Measurements from ENCODE around the gene OR2A25. TPM values are rescaled to one million over a fixed set of nuclear protein-coding genes. Genes with fewer than 3 reads are reported as not detected.

OR2A25 gene
- polyA plus RNA-seq, 2 of the 4 experiments (the other 2 are of a cell fraction), result not detected

DNA sequence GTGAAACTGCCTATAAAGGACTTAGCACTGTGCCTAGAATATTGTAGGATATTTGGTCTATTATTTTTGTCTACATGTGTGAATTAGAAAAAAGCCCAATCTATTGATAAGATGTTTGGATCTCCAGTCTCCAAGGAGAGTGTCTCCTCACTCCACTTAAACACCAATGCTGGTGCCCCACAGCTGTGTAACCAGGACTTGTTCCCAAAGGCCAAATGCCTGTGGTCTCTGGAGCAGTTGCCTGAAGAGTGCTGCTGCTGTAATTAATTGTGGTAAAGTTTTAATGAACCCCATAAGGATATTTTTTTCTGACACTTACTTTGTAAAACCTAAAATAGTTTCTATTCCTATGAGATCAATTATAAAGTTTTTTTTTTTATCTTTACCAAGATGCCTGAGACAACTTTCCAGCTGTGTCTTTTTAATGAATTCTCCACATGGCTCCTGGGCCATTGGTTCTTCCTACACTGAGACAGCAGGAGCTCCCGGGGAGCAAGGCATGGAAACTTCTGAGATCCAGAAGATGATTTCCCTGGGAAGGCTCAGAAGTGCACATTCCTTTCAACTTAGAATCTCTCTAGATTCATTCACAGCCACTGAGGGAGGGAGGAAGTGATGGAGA, 32.1 kb upstream of the OR2A25 start (continued):
- no peak for TF ChIP-seq MAZ (IDR thresholded peaks at IDR 0.05; ENCODE audit: borderline replicate concordance, low read depth, low read length)
- TF ChIP-seq, protein P1, sequence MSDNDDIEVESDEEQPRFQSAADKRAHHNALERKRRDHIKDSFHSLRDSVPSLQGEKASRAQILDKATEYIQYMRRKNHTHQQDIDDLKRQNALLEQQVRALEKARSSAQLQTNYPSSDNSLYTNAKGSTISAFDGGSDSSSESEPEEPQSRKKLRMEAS (IDR thresholded peaks at IDR 0.05), result no peak
- no peak for TF ChIP-seq CBX8 (IDR thresholded peaks at IDR 0.05)
- TF ChIP-seq CHD4 (IDR thresholded peaks at IDR 0.05; ENCODE audit: borderline replicate concordance), result no peak

DNA sequence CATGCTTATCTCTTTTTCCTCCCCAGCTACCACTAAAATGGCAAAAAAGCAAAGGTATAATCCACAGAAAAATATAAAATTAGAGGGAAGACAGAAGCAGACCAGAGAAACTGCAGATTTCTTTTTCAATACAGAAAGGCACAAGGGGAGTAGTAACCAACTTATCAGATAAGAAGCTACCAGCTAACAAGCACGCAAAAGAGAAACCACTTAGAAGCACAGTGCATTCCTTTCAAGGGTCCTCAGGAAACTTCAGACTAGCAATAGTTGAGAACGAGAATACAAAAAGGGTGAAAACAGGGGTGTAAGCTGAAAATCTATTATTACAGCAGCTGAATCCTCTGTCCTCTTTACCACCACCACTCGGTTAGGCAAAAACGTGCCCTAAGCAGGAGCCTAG, 30.7 kb upstream of the OR2A25 start:
- TF ChIP-seq MAZ (IDR thresholded peaks at IDR 0.05; ENCODE audit: borderline replicate concordance, low read depth, low read length), result no peak
- no peak for TF ChIP-seq SMC3 (IDR thresholded peaks at IDR 0.05)
- TF ChIP-seq ZC3H11A (IDR thresholded peaks at IDR 0.05), result no peak
- no peak for TF ChIP-seq RAD21 (conservative IDR thresholded peaks at IDR 0.05 in 1 of 2, IDR thresholded peaks at IDR 0.05 in 1 of 2)
- TF ChIP-seq BHLHE40 (IDR thresholded peaks at IDR 0.05; ENCODE audit: low read depth, low read length), result no peak
- TF ChIP-seq CHD2 (IDR thresholded peaks at IDR 0.05; ENCODE audit: low read length, partially characterized antibody), result no peak
- 21% methylated on average over 4 of the region's 4 CpGs for WGBS (ENCODE audit: missing lambda C conversion rate)
- H3K4me2 ChIP-seq, result no peak overlapping the region
- H3K9me3 ChIP-seq, result no peaks in the 10 kb centered on the region
- CTCF ChIA-PET, result no interaction called here
- no peaks in the 10 kb centered on the region for H3K4me1 ChIP-seq
- no peak overlapping the region for H3K4me3 ChIP-seq
- no peak for DNase-seq (ENCODE audit: low read depth in 1 of 2, low spot score in 1 of 2)
- POLR2A ChIA-PET, result no interaction called here
- no peak for FAIRE-seq
- ATAC-seq, result no peak
- no peak overlapping the region for H3K27ac ChIP-seq

DNA sequence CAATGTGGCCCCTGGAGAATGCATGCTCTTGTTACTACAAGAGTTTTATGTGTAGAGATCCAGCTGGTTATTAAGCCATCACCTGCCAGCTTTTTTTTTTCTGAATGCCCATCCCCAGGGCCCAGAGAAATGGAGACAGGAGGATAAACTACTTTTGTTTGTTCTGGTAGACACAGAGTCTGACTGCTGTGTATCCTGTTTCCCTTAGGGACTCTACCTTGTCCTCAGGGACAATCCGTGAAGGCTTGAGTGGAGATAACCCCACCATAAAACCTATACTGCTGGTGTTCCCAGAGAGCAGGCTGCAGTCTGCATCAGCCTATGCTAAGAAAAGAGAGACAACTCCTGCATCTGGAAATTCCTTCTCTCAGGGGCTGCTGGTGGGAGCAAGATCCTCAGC, 21.0 kb upstream of the OR2A25 start, which contains the start of gene OR2A5:
TSS of gene OR2A5 (plus strand) at position 301 of the 400 bp plus-strand sequence. CDS start 1,454 bp downstream, outside the sequence.
- FAIRE-seq (no peak), ATAC-seq (no peak), DNase-seq (ENCODE audit: low read depth in 1 of 2, low spot score in 1 of 2) (no peak)
- no peak within 1 kb of the TSS for H3K4me3 ChIP-seq
- TF ChIP-seq GATA3 (IDR thresholded peaks at IDR 0.05; ENCODE audit: borderline replicate concordance) (no peak), BHLHE40 (IDR thresholded peaks at IDR 0.05; ENCODE audit: low read depth, low read length) (no peak), CHD2 (IDR thresholded peaks at IDR 0.05; ENCODE audit: low read length, partially characterized antibody) (no peak), TFCP2L1 (CRISPR knock-in tag; IDR thresholded peaks at IDR 0.05) (no peak)
- TF ChIP-seq, protein P2, sequence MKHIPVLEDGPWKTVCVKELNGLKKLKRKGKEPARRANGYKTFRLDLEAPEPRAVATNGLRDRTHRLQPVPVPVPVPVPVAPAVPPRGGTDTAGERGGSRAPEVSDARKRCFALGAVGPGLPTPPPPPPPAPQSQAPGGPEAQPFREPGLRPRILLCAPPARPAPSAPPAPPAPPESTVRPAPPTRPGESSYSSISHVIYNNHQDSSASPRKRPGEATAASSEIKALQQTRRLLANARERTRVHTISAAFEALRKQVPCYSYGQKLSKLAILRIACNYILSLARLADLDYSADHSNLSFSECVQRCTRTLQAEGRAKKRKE (CRISPR knock-in tag; IDR thresholded peaks at IDR 0.05; ENCODE audit: low read depth), result no peak
- no peak within 1 kb of the TSS for H3K4me2 ChIP-seq
- no peaks in the 10 kb centered on the region; the same call in 2 of the 3 replicates for H3K9me3 ChIP-seq
- no peak within 1 kb of the TSS for H3K27ac ChIP-seq
- POLR2A ChIA-PET, result no interaction called here
- CTCF ChIA-PET, result interaction anchor here (0.6 kb wide), 1 partner anchor 1567 kb away, joined by 3 read pairs; no protein-coding TSS in a partner anchor
- H3K4me1 ChIP-seq, result no peaks in the 10 kb centered on the region
- WGBS (ENCODE audit: missing lambda C conversion rate), result 14% methylated on average over 1 of the region's 1 CpG

DNA sequence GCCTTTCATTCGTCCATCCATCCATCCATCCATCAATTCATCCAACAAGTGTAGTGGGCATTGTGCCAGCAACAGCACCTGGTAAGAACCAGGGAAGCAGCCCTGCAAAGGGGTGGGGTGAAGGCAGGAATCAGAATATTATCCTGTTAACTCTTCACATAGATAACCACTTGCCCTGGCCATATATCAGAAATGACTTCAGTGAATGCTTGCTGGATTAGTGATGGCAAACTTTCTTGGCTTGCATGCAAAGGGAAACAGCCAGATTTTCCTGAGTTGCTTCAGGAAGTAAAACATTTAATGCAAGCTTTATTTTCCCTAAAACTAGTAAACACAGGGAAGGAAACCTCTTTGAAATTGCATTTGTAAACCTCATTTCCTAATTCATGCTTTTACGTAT, 20.1 kb upstream of the OR2A25 start:
- DNase-seq (ENCODE audit: low read depth in 1 of 2, low spot score in 1 of 2) (no peak), FAIRE-seq (no peak), ATAC-seq (no peak)
- H3K27ac ChIP-seq, result no peak overlapping the region
- no peak overlapping the region for H3K4me3 ChIP-seq
- H3K4me2 ChIP-seq, result no peak overlapping the region
- no peaks in the 10 kb centered on the region; the same call in 2 of the 3 replicates for H3K9me3 ChIP-seq
- H3K4me1 ChIP-seq, result no peaks in the 10 kb centered on the region
- WGBS (ENCODE audit: missing lambda C conversion rate), result 45% methylated on average over 2 of the region's 2 CpGs
- ChIA-PET CTCF (no interaction called here), POLR2A (no interaction called here)
- TF ChIP-seq RFX5 (IDR thresholded peaks at IDR 0.05), result no peak
- no peak for TF ChIP-seq NPAS2 (CRISPR knock-in tag; IDR thresholded peaks at IDR 0.05; ENCODE audit: borderline replicate concordance)
- no peak for TF ChIP-seq MAZ (IDR thresholded peaks at IDR 0.05; ENCODE audit: borderline replicate concordance, low read depth, low read length)
- TF ChIP-seq, protein P3, sequence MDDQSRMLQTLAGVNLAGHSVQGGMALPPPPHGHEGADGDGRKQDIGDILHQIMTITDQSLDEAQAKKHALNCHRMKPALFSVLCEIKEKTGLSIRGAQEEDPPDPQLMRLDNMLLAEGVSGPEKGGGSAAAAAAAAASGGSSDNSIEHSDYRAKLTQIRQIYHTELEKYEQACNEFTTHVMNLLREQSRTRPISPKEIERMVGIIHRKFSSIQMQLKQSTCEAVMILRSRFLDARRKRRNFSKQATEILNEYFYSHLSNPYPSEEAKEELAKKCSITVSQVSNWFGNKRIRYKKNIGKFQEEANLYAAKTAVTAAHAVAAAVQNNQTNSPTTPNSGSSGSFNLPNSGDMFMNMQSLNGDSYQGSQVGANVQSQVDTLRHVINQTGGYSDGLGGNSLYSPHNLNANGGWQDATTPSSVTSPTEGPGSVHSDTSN (IDR thresholded peaks at IDR 0.05), result no peak
- TF ChIP-seq CBX2 (IDR thresholded peaks at IDR 0.05; ENCODE audit: borderline replicate concordance, low read depth), result no peak
- TF ChIP-seq TFCP2L1 (CRISPR knock-in tag; IDR thresholded peaks at IDR 0.05), result no peak
- no peak for TF ChIP-seq FOXS1 (CRISPR knock-in tag; IDR thresholded peaks at IDR 0.05)
- TF ChIP-seq, protein P4, sequence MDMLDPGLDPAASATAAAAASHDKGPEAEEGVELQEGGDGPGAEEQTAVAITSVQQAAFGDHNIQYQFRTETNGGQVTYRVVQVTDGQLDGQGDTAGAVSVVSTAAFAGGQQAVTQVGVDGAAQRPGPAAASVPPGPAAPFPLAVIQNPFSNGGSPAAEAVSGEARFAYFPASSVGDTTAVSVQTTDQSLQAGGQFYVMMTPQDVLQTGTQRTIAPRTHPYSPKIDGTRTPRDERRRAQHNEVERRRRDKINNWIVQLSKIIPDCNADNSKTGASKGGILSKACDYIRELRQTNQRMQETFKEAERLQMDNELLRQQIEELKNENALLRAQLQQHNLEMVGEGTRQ (IDR thresholded peaks at IDR 0.05), result no peak
- no peak for TF ChIP-seq ZNF302 (CRISPR knock-in tag; IDR thresholded peaks at IDR 0.05)
- no peak for TF ChIP-seq FOSB (CRISPR knock-in tag; IDR thresholded peaks at IDR 0.05)
- TF ChIP-seq KDM1A (IDR thresholded peaks at IDR 0.05; ENCODE audit: low read depth), result no peak
- TF ChIP-seq ZSCAN20 (CRISPR knock-in tag; IDR thresholded peaks at IDR 0.05), result no peak
- TF ChIP-seq HDAC2 (IDR thresholded peaks at IDR 0.05), result no peak
- TF ChIP-seq PHF8 (IDR thresholded peaks at IDR 0.05; ENCODE audit: borderline replicate concordance, low read depth), result no peak
- TF ChIP-seq, protein P5, sequence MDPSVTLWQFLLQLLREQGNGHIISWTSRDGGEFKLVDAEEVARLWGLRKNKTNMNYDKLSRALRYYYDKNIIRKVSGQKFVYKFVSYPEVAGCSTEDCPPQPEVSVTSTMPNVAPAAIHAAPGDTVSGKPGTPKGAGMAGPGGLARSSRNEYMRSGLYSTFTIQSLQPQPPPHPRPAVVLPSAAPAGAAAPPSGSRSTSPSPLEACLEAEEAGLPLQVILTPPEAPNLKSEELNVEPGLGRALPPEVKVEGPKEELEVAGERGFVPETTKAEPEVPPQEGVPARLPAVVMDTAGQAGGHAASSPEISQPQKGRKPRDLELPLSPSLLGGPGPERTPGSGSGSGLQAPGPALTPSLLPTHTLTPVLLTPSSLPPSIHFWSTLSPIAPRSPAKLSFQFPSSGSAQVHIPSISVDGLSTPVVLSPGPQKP (IDR thresholded peaks at IDR 0.05; ENCODE audit: low read depth, low read length), result no peak
- no peak for TF ChIP-seq HOXA7 (CRISPR knock-in tag; IDR thresholded peaks at IDR 0.05)
- no peak for TF ChIP-seq MYC (IDR thresholded peaks at IDR 0.05; ENCODE audit: borderline replicate concordance, low read length)
- TF ChIP-seq RCOR1 (IDR thresholded peaks at IDR 0.05; ENCODE audit: low read depth, low read length), result no peak
- no peak for TF ChIP-seq ZFP36 (IDR thresholded peaks at IDR 0.05; ENCODE audit: borderline replicate concordance, partially characterized antibody)
